H9 (cell line): Measurements from ENCODE around the gene WNT9A. TPM values are rescaled to one million over a fixed set of nuclear protein-coding genes. Genes with fewer than 3 reads are reported as not detected.

Experiments used
- DNase-seq: peaks from one replicate; pipeline ENCODE4 v3.0.0-alpha.2; 2017
- H2AFZ ChIP-seq: one replicate; pipeline ENCODE4 v1.6.1; 2013; ENCODE audit warnings: mild to moderate bottlenecking, low read length, control low read depth, moderate library complexity
- H2AK5ac ChIP-seq: 2 replicates; pipeline ENCODE4 v1.6.1; 2013; ENCODE audit warnings: low read length, control low read depth, mixed read lengths; ENCODE audit not compliant: insufficient read length
- H2BK120ac ChIP-seq: one replicate; pipeline ENCODE4 v1.6.1; 2013; ENCODE audit warnings: low read depth, mild to moderate bottlenecking, low read length, control low read depth, inconsistent platforms; ENCODE audit not compliant: poor library complexity, severe bottlenecking
- H2BK12ac ChIP-seq: 2 replicates; pipeline ENCODE4 v1.6.1; 2013; ENCODE audit warnings: low read length, control low read depth, mixed read lengths, low read depth; ENCODE audit not compliant: insufficient read length
- H2BK15ac ChIP-seq: 2 replicates; pipeline ENCODE4 v1.6.1; 2013; ENCODE audit warnings: low read depth, low read length, control low read depth
- H2BK20ac ChIP-seq: one replicate; pipeline ENCODE4 v1.6.1; 2013; ENCODE audit warnings: low read depth, mild to moderate bottlenecking, low read length, control low read depth, inconsistent platforms; ENCODE audit not compliant: poor library complexity, severe bottlenecking
- H2BK5ac ChIP-seq: 2 replicates; pipeline ENCODE4 v1.6.1; 2013; ENCODE audit warnings: low read length, control low read depth, mixed read lengths; ENCODE audit not compliant: insufficient read length
- H3K14ac ChIP-seq: 2 replicates; pipeline ENCODE4 v1.6.1; 2013; ENCODE audit warnings: low read length, control low read depth; ENCODE audit not compliant: insufficient read depth
- H3K18ac ChIP-seq: 2 replicates; pipeline ENCODE4 v1.6.1; 2013; ENCODE audit warnings: low read depth, mild to moderate bottlenecking, mixed read lengths, low read length, control low read depth; ENCODE audit not compliant: insufficient read length
- H3K23ac ChIP-seq: 2 replicates; pipeline ENCODE4 v1.6.1; 2013; ENCODE audit warnings: low read length, control low read depth, mixed read lengths, low read depth; ENCODE audit not compliant: insufficient read length
- H3K23me2 ChIP-seq: 2 replicates; pipeline ENCODE4 v1.6.1; 2013; ENCODE audit warnings: low read depth, mild to moderate bottlenecking, mixed read lengths, low read length, control low read depth; ENCODE audit not compliant: insufficient read length, poor library complexity, severe bottlenecking
- H3K27ac ChIP-seq: 2 replicates; pipeline ENCODE4 v1.5.1; 2013; ENCODE audit warnings: low read length, control low read depth, mixed read lengths, low read depth; ENCODE audit not compliant: insufficient read length
- H3K27me3 ChIP-seq: 2 replicates; pipeline ENCODE4 v1.6.1; 2013; ENCODE audit warnings: low read length, control low read depth, inconsistent platforms; ENCODE audit not compliant: insufficient read depth
- H3K4ac ChIP-seq: 2 replicates; pipeline ENCODE4 v1.6.1; 2013; ENCODE audit warnings: low read depth, mild to moderate bottlenecking, control low read depth, inconsistent platforms, low read length, moderate library complexity
- H3K4me1 ChIP-seq: 2 replicates; pipeline ENCODE4 v1.6.1; 2013; ENCODE audit warnings: low read length, control low read depth, inconsistent platforms; ENCODE audit not compliant: insufficient read depth
- H3K4me2 ChIP-seq: 2 replicates; pipeline ENCODE4 v1.6.1; 2013; ENCODE audit warnings: low read length, control low read depth, mixed read lengths; ENCODE audit not compliant: insufficient read length, insufficient read depth
- H3K56ac ChIP-seq: 2 replicates; pipeline ENCODE4 v1.6.1; 2013; ENCODE audit warnings: low read depth, mild to moderate bottlenecking, mixed read lengths, low read length, control low read depth; ENCODE audit not compliant: insufficient read length
- H3K79me1 ChIP-seq: 2 replicates; pipeline ENCODE4 v1.6.1; 2013; ENCODE audit warnings: low read depth, mild to moderate bottlenecking, moderate library complexity, low read length, control low read depth, inconsistent platforms; ENCODE audit not compliant: insufficient read depth, poor library complexity, severe bottlenecking
- H3K79me2 ChIP-seq: 2 replicates; pipeline ENCODE4 v1.6.1; 2013; ENCODE audit warnings: low read length, control low read depth, inconsistent platforms; ENCODE audit not compliant: insufficient read depth
- H3K9ac ChIP-seq: 2 replicates; pipeline ENCODE4 v1.6.1; 2013; ENCODE audit warnings: low read length, control low read depth, mixed read lengths; ENCODE audit not compliant: insufficient read length; ENCODE audit errors: extremely low read depth
- H3K9me3 ChIP-seq: one replicate; pipeline ENCODE4 v1.6.1; 2013; ENCODE audit warnings: low read depth, low read length, inconsistent platforms; ENCODE audit not compliant: control insufficient read depth
- H3T11ph ChIP-seq: one replicate; pipeline ENCODE4 v1.6.1; 2013; ENCODE audit warnings: mild to moderate bottlenecking, low read length, control low read depth, inconsistent platforms
- H4K20me1 ChIP-seq: one replicate; pipeline ENCODE4 v1.6.1; 2013; ENCODE audit not compliant: control insufficient read depth, insufficient read length, insufficient read depth
- H4K5ac ChIP-seq: 2 replicates; pipeline ENCODE4 v1.6.1; 2013; ENCODE audit warnings: low read depth, mild to moderate bottlenecking, mixed read lengths, low read length, control low read depth; ENCODE audit not compliant: insufficient read length
- H4K8ac ChIP-seq: replicated peaks from 2 replicates; pipeline ENCODE4 v1.6.1; 2013; ENCODE audit warnings: low read length, control low read depth, mixed read lengths, low read depth; ENCODE audit not compliant: insufficient read length
- H4K91ac ChIP-seq: 2 replicates; pipeline ENCODE4 v1.6.1; 2013; ENCODE audit warnings: low read depth, mild to moderate bottlenecking, moderate library complexity, mixed read lengths, low read length, control low read depth; ENCODE audit not compliant: insufficient read length
- H3K27ac Mint-ChIP-seq, 3 experiments: 2 replicates in 2 of 3; 3 replicates in 1 of 3; pipeline ENCODE4 v1.8.0; 2020 to 2021; ENCODE audit warnings: mixed read lengths in 3 of 3, mild to moderate bottlenecking in 1 of 3, moderate library complexity in 1 of 3
- H3K27me3 Mint-ChIP-seq: 2 replicates; pipeline ENCODE4 v1.8.0; 2021; ENCODE audit warnings: low read depth, mild to moderate bottlenecking, moderate library complexity, mixed read lengths
- H3K36me3 Mint-ChIP-seq, 3 experiments: 2 replicates in 2 of 3; 3 replicates in 1 of 3; pipeline ENCODE4 v1.8.0; 2020 to 2021; ENCODE audit warnings: low read depth in 3 of 3, mixed read lengths in 3 of 3; ENCODE audit not compliant: insufficient read depth in 1 of 3
- H3K4me1 Mint-ChIP-seq, 2 experiments: 2 replicates each; pipeline ENCODE4 v1.8.0; 2020; ENCODE audit warnings: mixed read lengths in 2 of 2
- H3K4me3 Mint-ChIP-seq, 2 experiments: 2 replicates in 1 of 2; 3 replicates in 1 of 2; pipeline ENCODE4 v1.8.0; 2020 to 2021; ENCODE audit warnings: mild to moderate bottlenecking in 2 of 2, mixed read lengths in 2 of 2, moderate library complexity in 1 of 2
- H3K9me3 Mint-ChIP-seq, 2 experiments: 2 replicates in 1 of 2; 3 replicates in 1 of 2; pipeline ENCODE4 v1.8.0; 2020; ENCODE audit warnings: mild to moderate bottlenecking in 2 of 2, mixed read lengths in 2 of 2, moderate library complexity in 1 of 2
- CTCF ChIP-seq: fragments of 200-600 bp; sonication (generic); conservative IDR thresholded peaks from 3 replicates; pipeline ENCODE4 v1.8.0; 2021; ENCODE audit warnings: antibody characterized with exemption, mild to moderate bottlenecking
- WGBS: extraction: QIAGEN DNeasy Blood & Tissue Kit; methylation state at CpG from one replicate; pipeline ENCODE4 v1.1.7; 2013; ENCODE audit warnings: missing lambda C conversion rate, low lambda C conversion rate, mixed read lengths; ENCODE audit not compliant: insufficient read length; ENCODE audit errors: extremely low coverage; 5-methylcytosine and 5-hydroxymethylcytosine counted together
- total RNA-seq: library from RNA; stranded (reverse); gene quantifications from 2 replicates; pipeline ENCODE4 v1.2.1, GENCODE V29; 2021

Gene WNT9A
- total RNA-seq, 1 experiment from 2014 or later: 0.77 TPM

DNA sequence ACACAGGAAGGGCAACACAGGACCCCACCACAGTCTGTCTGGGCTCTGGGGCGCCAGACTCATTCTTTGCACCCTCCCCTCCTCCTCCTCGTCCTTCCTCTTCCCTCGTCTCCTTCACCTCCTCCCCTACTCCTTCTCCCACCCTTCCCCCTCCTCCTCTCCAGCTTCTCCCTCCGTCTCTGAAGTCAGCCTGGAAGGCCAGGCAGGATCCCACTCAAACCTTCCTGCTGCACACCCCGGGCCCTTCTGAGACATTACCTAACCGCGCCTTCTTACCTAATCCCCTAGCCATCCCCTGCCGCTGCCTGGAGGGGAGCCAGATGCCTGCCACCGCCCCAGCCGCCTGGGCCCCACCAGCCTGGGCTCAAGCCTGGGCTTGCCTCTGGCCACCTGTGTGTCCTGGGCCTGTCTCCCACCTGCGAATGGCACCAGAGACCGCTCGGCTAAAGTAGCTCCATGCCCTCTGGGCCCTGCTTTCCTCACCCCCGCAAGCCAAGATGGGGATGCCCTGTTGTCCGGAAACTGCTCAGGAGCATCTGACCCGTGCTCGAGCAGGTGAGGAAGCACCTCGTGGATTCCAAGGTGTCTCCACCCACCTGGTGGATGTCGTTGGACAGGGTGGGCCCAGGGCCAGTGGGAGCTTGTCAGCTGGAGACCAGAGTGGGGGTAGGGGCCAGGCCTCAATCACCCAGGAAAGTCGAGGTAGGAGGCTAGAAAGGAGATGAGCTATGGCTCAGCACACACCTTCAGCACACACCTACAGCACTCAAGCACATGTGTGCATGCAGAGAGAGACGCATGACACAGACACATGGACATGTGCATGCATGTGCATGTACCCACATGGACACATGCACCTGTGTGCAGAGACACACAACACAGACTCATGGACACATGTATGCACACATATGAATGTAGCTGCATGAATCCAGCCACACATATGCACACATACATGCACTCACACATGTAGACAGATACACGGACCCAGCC is 31.9 kb downstream of the WNT9A start:
- no peak for TF ChIP-seq CTCF
- H4K20me1 ChIP-seq: no peaks in the 10 kb centered on the region
- peak overlapping the region in 1 of 2 experiments; percentile 40; a peak in 1 of 5 replicates for H3K4me3 Mint-ChIP-seq
- H4K5ac ChIP-seq: no peak overlapping the region
- no peak overlapping the region for H3K4me2 ChIP-seq
- no peaks in the 10 kb centered on the region for H3K23me2 ChIP-seq
- no peak overlapping the region for H4K8ac ChIP-seq
- no peak overlapping the region for H3K56ac ChIP-seq
- no peak overlapping the region for H3K9ac ChIP-seq
- no peaks in the 10 kb centered on the region for H3K79me2 ChIP-seq
- no peaks in the 10 kb centered on the region for H3K79me1 ChIP-seq
- peak overlapping the region in 1 of 3 experiments; percentile 64; a peak in 1 of 7 replicates for H3K27ac Mint-ChIP-seq
- no peak overlapping the region for H2AK5ac ChIP-seq
- H3K27ac ChIP-seq: no peak overlapping the region
- H2BK12ac ChIP-seq: no peak overlapping the region
- H3T11ph ChIP-seq: no peak overlapping the region
- H2BK20ac ChIP-seq: no peak overlapping the region
- peaks cover 11% of the 10 kb centered on the region for H3K4me1 ChIP-seq
- H3K18ac ChIP-seq: peak overlapping the region; percentile 18
- WGBS: no CpG with 5 or more reads among the region's 22 CpGs
- no peak overlapping the region for H2BK15ac ChIP-seq
- no peaks in the 10 kb centered on the region for H3K9me3 Mint-ChIP-seq
- H3K9me3 ChIP-seq: no peaks in the 10 kb centered on the region
- H3K27me3 ChIP-seq: no peaks in the 10 kb centered on the region
- no peak overlapping the region for H2BK120ac ChIP-seq
- H3K27me3 Mint-ChIP-seq: no peaks in the 10 kb centered on the region; the same call in 1 of the 2 replicates
- H3K4ac ChIP-seq: no peak overlapping the region
- H4K91ac ChIP-seq: no peak overlapping the region
- H3K14ac ChIP-seq: peak overlapping the region; percentile 23; the same call in 1 of the 2 replicates
- no peak overlapping the region for H3K23ac ChIP-seq
- H2BK5ac ChIP-seq: no peak overlapping the region
- peak; percentile 59 for DNase-seq
- H3K4me1 Mint-ChIP-seq: peaks cover 36 to 48% of the 10 kb centered on the region in 2 experiments
- no peaks in the 10 kb centered on the region for H3K36me3 Mint-ChIP-seq
- H2AFZ ChIP-seq: no peak overlapping the region
